ENCODE data around the gene POR.
A peak's percentile ranks its signal among the peaks of the same experiment; 100 is the strongest.

Gene POR

DNA sequence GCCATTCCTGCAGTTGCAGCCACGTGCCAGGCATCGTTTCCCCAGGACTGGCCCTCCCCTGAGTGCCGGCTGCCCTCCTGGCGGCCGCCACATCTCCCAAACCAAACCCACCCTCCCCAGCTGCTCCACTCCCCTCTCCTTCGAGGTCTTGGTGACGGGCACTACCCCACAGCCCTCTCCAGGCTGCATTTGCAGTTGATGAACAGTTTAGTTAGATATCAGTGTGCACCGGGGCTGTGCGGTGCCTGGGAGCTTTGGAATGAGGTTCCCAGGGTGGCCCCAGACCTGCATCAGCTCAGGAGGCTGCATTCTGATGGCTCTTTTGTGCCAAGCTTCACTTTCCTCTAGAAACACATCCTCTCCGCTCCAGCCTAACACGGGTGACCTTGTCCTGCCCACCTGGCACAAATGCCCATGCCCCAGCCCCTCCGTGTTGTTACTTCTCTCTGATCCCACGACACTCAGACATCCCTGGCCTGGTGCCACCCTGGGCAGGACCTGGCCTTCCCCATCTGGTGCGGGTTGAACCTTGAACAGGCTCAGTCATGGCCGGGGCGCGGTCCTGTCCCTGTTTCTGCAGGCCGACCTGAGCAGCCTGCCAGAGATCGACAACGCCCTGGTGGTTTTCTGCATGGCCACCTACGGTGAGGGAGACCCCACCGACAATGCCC is 64.9 kb downstream of the POR start:
- DNase-seq (ENCODE audit: low spot score) = peak; percentile 63

DNA sequence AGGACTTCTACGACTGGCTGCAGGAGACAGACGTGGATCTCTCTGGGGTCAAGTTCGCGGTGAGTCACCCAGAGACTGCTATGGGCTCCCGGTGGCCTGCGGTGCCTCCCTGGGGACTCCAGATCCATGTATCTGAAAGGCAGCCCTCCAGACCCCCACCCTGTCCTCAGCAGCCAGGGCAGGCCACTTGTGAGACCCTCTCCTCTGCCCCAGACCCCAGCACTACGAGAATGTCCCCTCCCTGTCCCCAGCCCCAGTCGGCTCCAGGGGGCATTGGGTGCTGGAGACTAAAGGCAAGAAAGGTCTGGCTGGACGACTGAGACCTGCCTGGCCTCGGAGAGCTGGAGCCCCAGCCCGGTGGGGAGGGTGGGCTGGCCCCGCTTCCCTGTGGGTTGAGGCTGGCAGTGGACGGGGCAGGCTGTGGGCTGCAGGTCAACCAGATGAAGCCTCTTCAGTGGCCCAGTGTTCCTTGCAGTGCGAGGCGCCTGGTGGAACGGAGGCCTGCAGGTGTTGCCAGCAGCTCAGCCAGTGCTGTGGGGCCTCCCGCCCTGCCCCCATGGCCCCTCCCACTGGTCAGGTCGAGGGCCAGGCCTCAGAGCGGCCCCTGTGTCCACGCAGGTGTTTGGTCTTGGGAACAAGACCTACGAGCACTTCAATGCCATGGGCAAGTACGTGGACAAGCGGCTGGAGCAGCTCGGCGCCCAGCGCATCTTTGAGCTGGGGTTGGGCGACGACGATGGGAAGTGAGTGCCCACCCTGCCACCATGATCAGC is 65.7 kb downstream of the POR start:
- no peak for DNase-seq (ENCODE audit: low spot score)

DNA sequence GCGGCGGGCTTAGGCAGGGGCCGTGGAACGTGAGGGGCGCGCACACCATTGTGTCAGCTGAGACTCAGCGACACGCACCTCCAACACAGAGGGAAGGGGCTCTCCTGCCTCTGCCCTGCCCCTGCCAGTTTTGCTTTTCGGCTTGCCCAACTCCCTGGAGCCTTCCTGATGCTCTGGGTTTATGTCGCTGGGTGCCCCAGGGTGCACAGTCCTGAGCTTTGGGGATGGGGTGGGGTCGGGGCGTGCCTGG is 66.2 kb downstream of the POR start:
- no peak for DNase-seq (ENCODE audit: low spot score)

DNA sequence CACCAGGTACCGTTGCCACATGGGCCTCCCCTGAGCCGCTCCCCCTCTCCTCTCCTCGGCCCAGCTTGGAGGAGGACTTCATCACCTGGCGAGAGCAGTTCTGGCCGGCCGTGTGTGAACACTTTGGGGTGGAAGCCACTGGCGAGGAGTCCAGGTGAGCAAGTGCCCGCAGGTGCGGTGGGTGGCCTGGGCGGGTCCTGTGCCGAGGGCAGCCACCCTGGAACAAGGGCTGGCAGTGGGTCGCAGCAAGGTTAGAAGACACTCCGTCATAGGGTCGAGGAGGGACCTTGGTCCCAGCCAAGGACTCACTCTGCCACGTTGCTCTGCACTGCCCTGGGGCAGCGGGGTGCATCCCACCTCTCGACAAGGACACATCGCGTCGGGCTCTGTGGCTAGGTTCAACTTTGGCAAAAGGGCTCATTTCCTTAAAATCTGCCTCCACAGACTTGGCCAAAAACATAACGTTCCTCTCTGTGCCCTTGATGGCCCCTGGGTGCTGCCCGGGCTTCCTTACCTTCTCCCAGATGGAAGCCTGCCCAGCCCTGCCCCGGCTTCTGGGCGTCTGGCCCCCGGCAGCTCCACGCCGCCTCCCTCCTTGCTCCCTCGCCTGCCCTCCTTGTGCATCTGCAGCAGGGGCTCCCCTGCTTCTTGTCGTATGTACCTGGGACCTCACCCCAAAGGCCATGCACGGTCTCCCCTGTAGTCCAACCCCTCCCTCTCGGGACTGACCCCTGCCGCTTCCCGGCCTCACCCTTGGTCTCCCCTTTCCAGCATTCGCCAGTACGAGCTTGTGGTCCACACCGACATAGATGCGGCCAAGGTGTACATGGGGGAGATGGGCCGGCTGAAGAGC is 66.7 kb downstream of the POR start:
- no peak for DNase-seq (ENCODE audit: low spot score)

DNA sequence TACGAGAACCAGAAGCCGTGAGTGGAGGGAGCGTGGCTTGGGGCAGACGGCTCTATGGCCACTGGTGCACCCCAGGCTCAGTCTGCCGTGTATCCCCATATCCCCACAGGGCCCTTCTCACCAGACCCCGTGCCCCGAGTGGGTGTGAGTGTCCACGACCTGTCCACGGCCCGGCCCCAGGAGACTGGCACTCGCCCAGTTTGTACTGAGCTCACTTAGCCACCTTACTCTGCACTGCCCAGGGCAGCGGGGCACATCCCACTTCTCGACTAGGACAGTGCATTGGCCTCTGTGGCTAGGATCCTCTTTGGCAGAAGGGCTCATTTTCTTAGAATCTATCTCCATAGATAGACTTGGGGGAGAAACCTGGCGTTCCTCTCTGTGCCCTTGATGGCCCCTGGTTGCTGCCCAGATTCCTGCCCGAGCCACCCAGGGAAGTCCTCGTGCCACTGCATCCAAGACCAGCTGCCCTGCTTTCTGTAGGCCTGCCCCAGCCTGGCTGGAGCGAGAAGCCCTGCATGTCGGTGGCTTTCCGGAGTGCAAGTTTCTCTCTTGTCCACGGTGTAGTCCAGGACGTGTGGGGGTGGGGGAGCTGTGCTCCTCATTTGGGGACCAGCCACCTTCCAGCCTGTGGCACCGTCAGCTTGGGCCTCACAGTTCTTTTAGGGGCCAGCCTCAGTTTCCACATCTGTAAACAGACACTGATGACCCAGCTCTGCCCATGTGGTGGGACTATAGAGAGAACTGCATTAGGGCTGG is 67.5 kb downstream of the POR start:
- DNase-seq (ENCODE audit: low spot score) = no peak

DNA sequence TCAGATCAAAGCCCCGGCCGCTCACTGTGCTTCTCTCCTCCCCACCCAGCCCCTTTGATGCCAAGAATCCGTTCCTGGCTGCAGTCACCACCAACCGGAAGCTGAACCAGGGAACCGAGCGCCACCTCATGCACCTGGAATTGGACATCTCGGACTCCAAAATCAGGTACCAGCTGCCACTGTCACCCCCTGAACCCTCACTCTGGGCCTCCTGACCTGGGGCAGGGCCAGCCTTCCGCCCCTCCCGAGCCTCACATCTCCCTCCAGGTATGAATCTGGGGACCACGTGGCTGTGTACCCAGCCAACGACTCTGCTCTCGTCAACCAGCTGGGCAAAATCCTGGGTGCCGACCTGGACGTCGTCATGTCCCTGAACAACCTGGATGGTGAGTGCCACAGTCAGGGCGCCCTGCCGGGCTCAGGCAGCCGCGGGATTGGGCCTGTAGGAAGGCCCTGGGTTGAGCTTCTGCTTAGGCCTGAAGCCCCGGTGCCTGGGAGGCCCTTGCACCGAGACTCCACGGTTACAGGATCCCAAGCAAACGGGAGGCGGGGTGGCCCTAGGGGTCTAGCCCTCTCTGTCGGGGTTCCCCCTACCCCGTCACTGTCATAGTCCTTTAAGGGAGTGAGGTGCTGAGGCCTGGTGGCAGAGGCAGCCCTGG is 68.6 kb downstream of the POR start:
- DNase-seq (ENCODE audit: low spot score) = no peak

DNA sequence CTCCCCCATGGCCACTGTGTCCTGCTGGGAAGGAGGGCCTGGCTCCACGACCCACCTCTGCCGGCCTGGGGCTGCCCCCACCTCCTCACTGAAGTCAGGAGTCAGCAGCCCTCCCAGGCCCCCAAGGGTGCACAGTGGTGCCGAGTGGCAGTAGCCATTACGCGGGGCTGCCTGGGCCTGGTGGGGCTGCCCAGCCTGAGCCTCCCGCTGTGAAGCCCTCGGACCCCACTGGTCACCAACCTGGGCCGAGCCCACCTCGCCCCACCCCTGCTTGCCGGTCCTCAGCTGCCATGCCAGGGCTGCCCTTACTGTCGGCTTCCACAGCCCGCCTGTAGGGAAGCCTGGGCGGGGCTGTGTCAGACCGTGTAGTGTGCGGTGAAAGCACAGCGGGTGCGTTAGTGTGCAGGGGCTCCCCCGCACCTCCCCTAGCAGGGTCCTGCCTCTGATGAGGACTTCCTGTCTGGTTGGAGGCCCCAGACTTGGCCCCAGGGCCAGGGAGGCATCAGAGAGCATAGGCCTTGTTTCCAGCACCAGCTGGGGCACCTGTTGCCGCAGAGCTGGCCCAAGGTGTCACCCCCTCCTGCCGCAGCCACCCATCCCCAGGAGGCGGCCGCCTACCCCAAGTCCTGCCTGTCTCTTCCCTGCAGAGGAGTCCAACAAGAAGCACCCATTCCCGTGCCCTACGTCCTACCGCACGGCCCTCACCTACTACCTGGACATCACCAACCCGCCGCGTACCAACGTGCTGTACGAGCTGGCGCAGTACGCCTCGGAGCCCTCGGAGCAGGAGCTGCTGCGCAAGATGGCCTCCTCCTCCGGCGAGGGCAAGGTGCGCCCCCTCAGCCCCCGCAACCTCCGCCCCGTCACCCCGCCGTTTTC is 69.4 kb downstream of the POR start:
- no peak for DNase-seq (ENCODE audit: low spot score)

DNA sequence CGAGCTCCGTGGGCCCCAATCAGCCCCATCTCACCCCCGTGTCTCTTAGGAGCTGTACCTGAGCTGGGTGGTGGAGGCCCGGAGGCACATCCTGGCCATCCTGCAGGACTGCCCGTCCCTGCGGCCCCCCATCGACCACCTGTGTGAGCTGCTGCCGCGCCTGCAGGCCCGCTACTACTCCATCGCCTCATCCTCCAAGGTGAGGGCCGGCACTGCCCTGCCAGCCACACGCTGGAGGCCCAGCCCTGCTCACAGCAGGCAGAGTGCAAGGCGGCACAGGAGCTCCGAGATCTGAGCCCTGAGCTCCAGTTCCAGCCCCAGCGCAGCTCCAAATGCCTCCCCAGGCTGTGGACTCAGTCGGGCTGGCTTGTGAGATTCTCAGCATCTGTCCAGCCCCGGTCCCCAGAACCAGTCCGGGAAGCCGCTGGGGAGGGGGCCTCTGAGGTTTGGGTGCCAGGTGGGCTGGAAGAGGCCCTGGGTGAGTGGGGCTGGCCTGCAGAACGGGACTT is 70.1 kb downstream of the POR start:
- no peak for DNase-seq (ENCODE audit: low spot score)

DNA sequence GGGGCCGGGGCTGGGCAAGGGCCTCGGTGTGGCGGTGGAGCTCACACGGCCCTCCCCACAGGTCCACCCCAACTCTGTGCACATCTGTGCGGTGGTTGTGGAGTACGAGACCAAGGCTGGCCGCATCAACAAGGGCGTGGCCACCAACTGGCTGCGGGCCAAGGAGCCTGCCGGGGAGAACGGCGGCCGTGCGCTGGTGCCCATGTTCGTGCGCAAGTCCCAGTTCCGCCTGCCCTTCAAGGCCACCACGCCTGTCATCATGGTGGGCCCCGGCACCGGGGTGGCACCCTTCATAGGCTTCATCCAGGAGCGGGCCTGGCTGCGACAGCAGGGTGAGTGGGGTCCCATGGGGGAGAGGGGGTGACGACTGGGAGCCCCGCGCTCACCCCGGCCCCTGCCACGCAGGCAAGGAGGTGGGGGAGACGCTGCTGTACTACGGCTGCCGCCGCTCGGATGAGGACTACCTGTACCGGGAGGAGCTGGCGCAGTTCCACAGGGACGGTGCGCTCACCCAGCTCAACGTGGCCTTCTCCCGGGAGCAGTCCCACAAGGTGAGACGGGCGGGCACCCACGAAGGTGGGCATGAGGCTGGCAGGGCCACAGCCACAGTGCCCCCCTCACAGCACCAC is 70.7 kb downstream of the POR start:
- no peak for DNase-seq (ENCODE audit: low spot score)

DNA sequence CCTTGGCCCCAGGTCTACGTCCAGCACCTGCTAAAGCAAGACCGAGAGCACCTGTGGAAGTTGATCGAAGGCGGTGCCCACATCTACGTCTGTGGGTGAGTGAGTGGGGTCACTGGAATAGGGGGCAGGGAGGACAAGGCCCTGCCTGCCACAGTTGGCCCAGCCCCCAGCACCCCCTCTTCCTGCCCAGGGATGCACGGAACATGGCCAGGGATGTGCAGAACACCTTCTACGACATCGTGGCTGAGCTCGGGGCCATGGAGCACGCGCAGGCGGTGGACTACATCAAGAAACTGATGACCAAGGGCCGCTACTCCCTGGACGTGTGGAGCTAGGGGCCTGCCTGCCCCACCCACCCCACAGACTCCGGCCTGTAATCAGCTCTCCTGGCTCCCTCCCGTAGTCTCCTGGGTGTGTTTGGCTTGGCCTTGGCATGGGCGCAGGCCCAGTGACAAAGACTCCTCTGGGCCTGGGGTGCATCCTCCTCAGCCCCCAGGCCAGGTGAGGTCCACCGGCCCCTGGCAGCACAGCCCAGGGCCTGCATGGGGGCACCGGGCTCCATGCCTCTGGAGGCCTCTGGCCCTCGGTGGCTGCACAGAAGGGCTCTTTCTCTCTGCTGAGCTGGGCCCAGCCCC is 71.3 kb downstream of the POR start:
- no peak for DNase-seq (ENCODE audit: low spot score)

DNA sequence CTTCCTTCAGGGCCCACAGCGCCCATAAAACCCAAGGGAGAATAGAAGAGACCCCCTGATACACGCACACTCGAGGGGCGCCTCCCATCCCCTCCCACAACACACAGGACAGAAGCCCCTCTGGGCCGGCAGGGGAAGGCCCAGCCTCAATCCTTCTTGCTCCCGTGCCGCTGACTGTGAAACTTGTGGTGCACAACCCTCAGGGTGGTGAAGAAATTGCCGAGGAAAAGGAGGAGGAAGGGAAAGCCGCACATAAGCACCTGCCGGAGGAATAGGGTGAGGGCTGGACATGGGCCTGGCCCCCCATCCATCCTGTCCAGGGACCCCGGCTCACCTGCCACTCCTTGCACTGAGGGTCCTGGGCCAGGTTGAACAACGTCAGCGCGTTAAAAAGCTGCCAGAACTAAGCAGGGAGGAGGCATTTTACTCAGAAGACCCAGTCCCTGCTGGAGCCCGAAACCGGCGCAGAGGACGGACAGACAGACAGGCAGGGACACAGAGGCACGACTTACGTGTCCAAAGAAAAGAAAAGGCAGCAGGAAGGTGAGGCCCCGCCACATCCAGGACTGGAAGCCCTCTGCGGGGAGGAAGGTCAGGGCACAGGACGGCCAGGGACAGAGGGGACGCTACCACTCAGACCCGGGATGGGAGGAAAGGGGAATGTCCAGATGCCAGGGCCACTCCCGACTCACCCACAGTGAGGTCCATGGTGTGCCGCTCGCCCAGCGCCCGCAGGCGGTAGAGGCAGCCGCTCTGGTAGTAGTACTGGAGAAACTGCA is 72.3 kb downstream of the POR start:
- DNase-seq (ENCODE audit: low spot score) = no peak

DNA sequence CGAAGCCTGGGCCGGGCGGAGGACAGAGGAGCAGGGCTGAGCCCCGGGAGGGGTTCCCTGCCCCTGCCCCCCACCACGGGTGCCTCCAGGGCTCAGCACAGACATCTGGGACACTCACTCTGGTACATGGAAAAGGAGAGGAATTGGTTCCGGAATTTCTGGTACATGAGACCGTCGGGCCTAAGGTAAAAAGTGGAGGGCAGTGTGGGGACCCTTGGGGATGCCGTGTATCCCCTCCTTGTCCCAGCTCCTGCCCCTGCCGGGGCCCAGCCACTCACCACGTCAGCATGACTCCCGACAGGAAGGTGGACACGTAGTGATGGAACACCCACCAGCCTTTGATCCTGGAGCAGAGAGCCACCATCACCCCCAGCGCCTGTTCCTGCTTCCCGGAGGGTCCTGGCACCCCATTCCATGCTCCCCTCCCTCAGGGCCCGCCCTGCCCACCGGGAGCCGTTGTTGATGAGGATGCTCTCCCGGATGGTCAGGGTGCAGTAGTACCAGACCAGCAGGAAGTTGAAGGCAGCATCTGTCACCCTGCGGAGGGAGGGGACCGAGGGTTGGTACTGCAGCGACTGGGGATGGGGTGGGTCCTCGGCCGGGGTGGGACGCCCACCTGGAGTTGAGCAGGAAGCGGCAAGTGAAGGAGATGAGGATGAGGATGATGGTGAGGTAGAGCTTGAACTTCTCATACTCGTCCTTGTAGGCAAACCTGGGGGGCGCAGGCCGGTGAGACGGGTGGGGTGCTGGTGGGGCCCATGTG is 73.0 kb downstream of the POR start:
- no peak for DNase-seq (ENCODE audit: low spot score)

DNA sequence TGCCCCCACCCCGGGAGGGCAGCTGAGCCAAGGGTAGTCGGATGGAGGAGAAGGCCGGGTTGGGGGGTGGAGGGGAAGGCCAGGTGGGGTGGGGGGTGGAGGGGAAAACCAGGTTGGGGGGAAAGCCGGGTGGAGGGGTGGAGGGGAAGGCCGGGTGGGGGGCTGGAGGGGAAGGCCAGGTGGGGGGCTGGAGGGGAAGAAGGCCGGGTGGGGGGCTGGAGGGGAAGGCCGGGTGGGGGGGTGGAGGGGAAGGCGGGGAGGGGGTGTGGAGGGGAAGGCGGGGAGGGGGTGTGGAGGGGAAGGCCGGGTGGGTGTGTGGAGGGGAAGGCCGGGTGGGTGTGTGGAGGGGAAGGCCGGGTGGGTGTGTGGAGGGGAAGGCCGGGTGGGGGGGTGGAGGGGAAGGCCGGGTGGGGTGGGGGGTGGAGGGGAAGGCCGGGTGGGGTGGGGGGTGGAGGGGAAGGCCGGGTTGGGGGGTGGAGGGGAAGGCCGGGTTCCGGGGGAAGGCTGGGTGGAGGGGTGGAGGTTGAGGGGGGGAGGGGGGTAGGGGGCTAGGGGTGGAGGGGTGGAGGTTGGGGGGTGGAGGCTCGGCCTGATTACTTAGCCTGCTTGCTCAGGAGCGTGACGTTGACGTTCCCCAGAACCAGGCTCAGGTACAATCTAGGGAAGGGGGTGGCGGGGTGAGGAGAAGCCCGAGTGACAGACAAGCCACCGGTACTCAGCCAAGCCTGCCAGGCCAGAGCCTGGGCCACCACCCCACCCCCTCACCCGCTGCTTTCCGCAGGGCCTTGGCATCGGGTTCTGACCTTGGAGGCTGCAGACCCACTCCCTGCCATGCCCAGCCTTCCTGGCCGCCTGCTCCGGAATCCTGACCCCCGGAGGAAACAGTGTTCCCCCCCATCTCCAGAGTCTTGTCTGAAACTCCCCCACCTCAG is 73.9 kb downstream of the POR start:
- DNase-seq (ENCODE audit: low spot score) = no peak

DNA sequence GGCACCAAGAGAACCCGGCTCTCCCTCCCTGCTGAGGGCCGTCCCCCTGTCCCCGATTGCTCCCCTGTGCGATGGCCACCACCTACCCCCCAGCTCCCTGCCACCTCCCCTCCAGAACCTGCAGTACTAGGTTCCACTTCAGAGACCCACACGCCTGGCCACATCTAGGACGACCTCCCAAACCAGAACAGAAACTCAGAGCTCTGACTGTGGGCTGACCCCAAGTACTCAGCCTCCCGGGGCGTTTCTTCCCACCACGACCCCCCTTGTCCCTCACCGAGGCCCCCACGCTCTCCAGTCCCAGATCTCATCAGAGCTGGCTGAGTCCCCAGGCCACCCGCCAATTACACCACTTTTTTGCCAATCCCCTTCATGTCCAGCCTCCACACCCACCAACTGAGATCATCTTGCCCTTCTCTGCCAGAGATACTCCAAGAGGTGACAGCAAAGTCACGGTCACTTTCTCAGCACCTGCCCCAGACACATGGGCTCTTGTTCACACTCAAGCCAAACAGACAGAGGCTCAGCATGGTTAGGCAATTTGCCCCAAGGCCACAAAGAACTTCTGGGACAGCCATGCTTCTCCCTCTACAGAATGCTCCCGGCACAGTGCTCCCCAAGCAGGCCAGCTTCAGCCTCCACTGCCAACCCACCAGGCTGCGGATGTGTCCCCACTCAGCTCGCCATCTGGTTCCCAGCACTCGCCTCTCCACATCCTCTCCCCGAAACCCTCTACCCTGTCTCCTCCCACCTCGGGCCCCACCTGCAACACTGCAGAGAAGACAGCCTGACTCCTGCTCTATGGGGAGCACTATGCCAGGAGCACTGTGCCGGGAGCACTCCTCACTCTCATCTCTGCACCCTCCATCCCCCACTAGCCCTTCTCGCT is 74.8 kb downstream of the POR start:
- no peak for DNase-seq (ENCODE audit: low spot score)

DNA sequence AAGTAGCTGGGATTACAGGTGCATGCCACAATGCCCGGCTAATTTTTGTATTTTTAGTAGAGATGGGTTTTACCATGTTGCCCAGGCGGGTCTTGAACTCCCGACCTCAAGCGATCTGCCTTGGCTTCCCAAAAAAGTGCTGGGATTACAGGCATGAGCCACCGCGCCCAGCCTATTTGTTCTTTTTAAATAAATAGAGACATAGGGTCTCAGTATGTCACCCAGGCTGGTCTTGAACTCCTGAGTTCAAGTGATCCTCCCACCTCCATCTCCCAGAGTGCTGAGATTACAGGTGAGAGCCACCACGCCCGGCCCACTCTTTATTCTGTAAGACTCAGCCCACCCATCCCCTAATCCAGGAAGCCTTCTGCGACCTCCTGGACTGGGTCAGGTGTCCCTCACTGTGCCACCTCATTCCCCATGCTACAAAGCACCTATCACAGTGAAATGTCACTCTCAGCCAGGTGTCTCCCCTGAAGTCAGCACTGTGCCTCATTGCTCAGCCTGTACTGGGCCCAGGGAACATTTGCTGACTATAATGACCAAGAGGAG is 76.7 kb downstream of the POR start:
- DNase-seq (ENCODE audit: low spot score) = no peak

Measured in kidney tubule cell (primary cell).